ENCODE data around the gene FGF11. TPM values are rescaled to one million over a fixed set of nuclear protein-coding genes. Genes with fewer than 3 reads are reported as not detected.

Gene FGF11
- total RNA-seq, 2 donors from 2014 or later = 4.0 to 8.8 TPM

DNA sequence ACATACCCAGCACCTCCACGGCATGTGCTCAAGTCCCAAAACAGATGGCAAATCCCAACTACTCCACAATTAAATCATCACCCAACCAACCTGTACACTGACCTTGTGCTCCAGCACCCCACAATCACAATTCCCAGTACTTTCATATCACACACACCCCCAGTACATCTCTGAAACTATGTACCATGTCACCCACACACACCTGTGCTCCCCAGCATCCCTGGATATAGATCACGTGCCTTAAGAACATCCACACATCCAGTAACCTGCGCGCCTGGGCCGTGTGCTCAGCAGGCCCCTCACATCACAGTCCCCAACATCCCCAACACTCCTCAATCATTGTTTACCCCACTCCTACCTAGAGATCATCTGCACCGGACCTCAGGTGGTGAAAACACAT, 29.6 kb upstream of the FGF11 start:
- no peaks in the 10 kb centered on the region for H3K4me1 ChIP-seq (ENCODE audit: control insufficient read depth, insufficient read depth, low read length)
- no peak overlapping the region for H3K27ac Mint-ChIP-seq
- H3K36me3 Mint-ChIP-seq (ENCODE audit: low read depth) = peaks cover 28% of the 10 kb centered on the region
- H3K9me3 Mint-ChIP-seq = no peaks in the 10 kb centered on the region
- H3K4me3 Mint-ChIP-seq = no peak overlapping the region
- H3K27me3 ChIP-seq (ENCODE audit: control insufficient read depth, insufficient read depth, low read length, poor library complexity, severe bottlenecking) = no peaks in the 10 kb centered on the region
- no peak overlapping the region for H3K4me3 ChIP-seq (ENCODE audit: low read length)
- 92 to 94% methylated on average over 5 to 6 of the region's 6 CpGs for WGBS, 2 experiments (ENCODE audit: insufficient coverage in 1 of 2, insufficient read length in 1 of 2)
- no peak for DNase-seq
- peaks cover 10% of the 10 kb centered on the region for H3K4me1 Mint-ChIP-seq
- no peak overlapping the region for H3K27ac ChIP-seq (ENCODE audit: low read depth, low read length)
- H3K9ac ChIP-seq (ENCODE audit: extremely low read depth, low read length, poor library complexity, severe bottlenecking) = no peak overlapping the region
- H3K36me3 ChIP-seq (ENCODE audit: control insufficient read depth, insufficient read depth, low read length) = peaks cover 24% of the 10 kb centered on the region
- peaks cover 16% of the 10 kb centered on the region for H3K27me3 Mint-ChIP-seq (ENCODE audit: insufficient read depth)
- TF ChIP-seq, protein P1, sequence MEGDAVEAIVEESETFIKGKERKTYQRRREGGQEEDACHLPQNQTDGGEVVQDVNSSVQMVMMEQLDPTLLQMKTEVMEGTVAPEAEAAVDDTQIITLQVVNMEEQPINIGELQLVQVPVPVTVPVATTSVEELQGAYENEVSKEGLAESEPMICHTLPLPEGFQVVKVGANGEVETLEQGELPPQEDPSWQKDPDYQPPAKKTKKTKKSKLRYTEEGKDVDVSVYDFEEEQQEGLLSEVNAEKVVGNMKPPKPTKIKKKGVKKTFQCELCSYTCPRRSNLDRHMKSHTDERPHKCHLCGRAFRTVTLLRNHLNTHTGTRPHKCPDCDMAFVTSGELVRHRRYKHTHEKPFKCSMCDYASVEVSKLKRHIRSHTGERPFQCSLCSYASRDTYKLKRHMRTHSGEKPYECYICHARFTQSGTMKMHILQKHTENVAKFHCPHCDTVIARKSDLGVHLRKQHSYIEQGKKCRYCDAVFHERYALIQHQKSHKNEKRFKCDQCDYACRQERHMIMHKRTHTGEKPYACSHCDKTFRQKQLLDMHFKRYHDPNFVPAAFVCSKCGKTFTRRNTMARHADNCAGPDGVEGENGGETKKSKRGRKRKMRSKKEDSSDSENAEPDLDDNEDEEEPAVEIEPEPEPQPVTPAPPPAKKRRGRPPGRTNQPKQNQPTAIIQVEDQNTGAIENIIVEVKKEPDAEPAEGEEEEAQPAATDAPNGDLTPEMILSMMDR (conservative IDR thresholded peaks at IDR 0.05) = no peak
- no peaks in the 10 kb centered on the region for H3K9me3 ChIP-seq (ENCODE audit: control insufficient read depth, low read length)

DNA sequence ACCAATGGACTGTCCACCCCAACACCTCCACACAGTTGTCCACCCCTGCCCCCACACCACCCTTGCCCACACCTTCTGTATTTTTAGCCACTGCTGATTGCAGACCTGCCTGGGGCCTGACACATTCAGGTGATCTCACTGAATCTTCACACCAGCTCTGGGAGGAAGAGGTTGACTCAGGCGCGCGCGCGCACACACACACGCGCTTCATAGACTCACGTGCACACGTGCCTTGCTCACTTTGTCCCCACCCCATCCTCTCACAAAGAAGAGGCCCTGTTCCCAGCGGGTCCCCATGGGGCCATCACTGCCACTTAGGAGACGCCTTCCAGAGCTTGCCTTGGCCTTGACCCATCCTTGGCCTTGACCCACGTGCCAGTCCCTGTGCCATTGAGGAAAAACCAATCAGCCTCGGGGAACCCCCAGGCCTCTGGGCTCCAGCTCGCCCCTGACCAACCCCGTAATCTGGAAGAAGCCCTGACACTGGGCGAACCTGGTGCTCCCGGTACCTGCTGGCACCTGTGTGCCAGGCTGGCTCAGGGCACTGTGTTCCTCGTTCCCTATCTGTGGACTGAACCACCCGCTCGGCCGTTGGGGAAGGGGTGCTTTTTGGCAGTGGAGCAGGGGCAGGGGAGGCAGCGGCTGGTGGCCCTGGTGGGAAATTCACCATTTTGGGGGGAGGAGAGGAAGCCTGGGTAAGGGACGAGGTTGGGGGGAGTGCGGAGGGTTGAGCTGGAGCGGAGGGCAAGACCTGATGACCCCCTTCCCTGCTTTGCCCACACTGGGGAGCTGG, 28.5 kb upstream of the FGF11 start:
- Histone ChIP-seq H3K9ac (ENCODE audit: extremely low read depth, low read length, poor library complexity, severe bottlenecking) (no peak overlapping the region), H3K4me1 (ENCODE audit: control insufficient read depth, insufficient read depth, low read length) (no peaks in the 10 kb centered on the region), H3K36me3 (ENCODE audit: control insufficient read depth, insufficient read depth, low read length) (peaks cover 32% of the 10 kb centered on the region), H3K4me3 (ENCODE audit: low read length) (no peak overlapping the region), H3K9me3 (ENCODE audit: control insufficient read depth, low read length) (no peaks in the 10 kb centered on the region), H3K27me3 (ENCODE audit: control insufficient read depth, insufficient read depth, low read length, poor library complexity, severe bottlenecking) (no peaks in the 10 kb centered on the region), H3K27ac (ENCODE audit: low read depth, low read length) (no peak overlapping the region)
- TF ChIP-seq, protein P1 (conservative IDR thresholded peaks at IDR 0.05) = no peak
- H3K27ac Mint-ChIP-seq = no peak overlapping the region
- H3K27me3 Mint-ChIP-seq (ENCODE audit: insufficient read depth) = peaks cover 16% of the 10 kb centered on the region
- no peaks in the 10 kb centered on the region for H3K9me3 Mint-ChIP-seq
- DNase-seq = no peak
- WGBS, 2 experiments (ENCODE audit: insufficient coverage in 1 of 2, insufficient read length in 1 of 2) = 94 to 97% methylated on average over 11 to 25 of the region's 25 CpGs
- H3K36me3 Mint-ChIP-seq (ENCODE audit: low read depth) = peaks cover 39% of the 10 kb centered on the region
- no peak overlapping the region for H3K4me3 Mint-ChIP-seq
- H3K4me1 Mint-ChIP-seq = peaks cover 9% of the 10 kb centered on the region

DNA sequence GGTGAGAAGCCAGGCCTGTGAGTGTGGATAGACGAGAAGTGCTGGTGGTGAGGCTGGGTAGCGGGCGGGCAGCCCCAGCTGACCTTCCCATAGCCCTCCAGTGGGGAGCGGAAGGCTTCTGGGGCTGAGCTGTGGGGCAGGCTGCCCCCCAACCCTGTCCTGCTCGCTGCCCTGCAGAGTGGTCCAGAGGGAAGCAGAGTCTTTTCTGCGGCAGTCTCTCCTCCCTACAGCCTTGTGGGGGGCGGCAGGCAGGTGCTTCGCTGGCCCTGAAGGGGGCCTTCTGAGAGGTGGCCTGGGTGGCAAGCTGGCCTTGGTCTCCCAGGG, 27.9 kb upstream of the FGF11 start:
- H3K27me3 Mint-ChIP-seq (ENCODE audit: insufficient read depth) = peaks cover 16% of the 10 kb centered on the region
- H3K9me3 Mint-ChIP-seq = no peaks in the 10 kb centered on the region
- Histone ChIP-seq H3K4me1 (ENCODE audit: control insufficient read depth, insufficient read depth, low read length) (no peaks in the 10 kb centered on the region), H3K27ac (ENCODE audit: low read depth, low read length) (no peak overlapping the region), H3K27me3 (ENCODE audit: control insufficient read depth, insufficient read depth, low read length, poor library complexity, severe bottlenecking) (no peaks in the 10 kb centered on the region), H3K4me3 (ENCODE audit: low read length) (no peak overlapping the region), H3K36me3 (ENCODE audit: control insufficient read depth, insufficient read depth, low read length) (peaks cover 34% of the 10 kb centered on the region), H3K9me3 (ENCODE audit: control insufficient read depth, low read length) (no peaks in the 10 kb centered on the region), H3K9ac (ENCODE audit: extremely low read depth, low read length, poor library complexity, severe bottlenecking) (no peak overlapping the region)
- no peak for DNase-seq
- 77 to 92% methylated on average over 2 to 8 of the region's 8 CpGs for WGBS, 2 experiments (ENCODE audit: insufficient coverage in 1 of 2, insufficient read length in 1 of 2)
- H3K36me3 Mint-ChIP-seq (ENCODE audit: low read depth) = peaks cover 42% of the 10 kb centered on the region
- peaks cover 7% of the 10 kb centered on the region for H3K4me1 Mint-ChIP-seq
- no peak overlapping the region for H3K27ac Mint-ChIP-seq
- TF ChIP-seq, protein P1 (conservative IDR thresholded peaks at IDR 0.05) = no peak
- H3K4me3 Mint-ChIP-seq = no peak overlapping the region

All from endodermal cell (in vitro differentiated cells).